GM10248 (cell line): ENCODE measurements around the gene EHBP1.

Experiments used
- CTCF ChIA-PET: fragments of 300-600 bp; sonication (Branson Sonifier 250); formaldehyde crosslinking; extraction: SDS; loops from one replicate; lab custom pipeline; 2021; ENCODE audit warnings: antibody characterized with exemption; lab: Yijun Ruan, JAX
- POLR2A ChIA-PET: fragments of 350-650 bp; sonication (Branson Sonifier 250); formaldehyde crosslinking; extraction: SDS; loops from one replicate; lab custom pipeline; 2020; ENCODE audit warnings: antibody characterized with exemption; lab: Yijun Ruan, JAX
- DNase-seq: peaks from one replicate; pipeline ENCODE4 v3.0.0; 2012; ENCODE audit errors: extremely low spot score
- CTCF ChIP-seq: IDR thresholded peaks from 2 replicates; pipeline ENCODE4 v1.5.1; 2012; ENCODE audit warnings: mild to moderate bottlenecking, low read depth; ENCODE audit errors: extremely low read depth, missing control alignments, control extremely low read depth

EHBP1 gene

GRCh38 chr2:62904344-62904743 is 198.8 kb downstream of the EHBP1 start:
- POLR2A ChIA-PET: no interaction called here
- DNase-seq: no peak
- TF ChIP-seq CTCF: no peak
- CTCF ChIA-PET: no interaction called here

GRCh38 chr2:62908145-62908544 is 202.6 kb downstream of the EHBP1 start:
- no peak for TF ChIP-seq CTCF
- ChIA-PET POLR2A (no interaction called here), CTCF (no interaction called here)
- no peak for DNase-seq

GRCh38 chr2:62913311-62913710 is 207.8 kb downstream of the EHBP1 start:
- POLR2A ChIA-PET: no interaction called here
- CTCF ChIA-PET: interaction anchor here (0.7 to 1.7 kb wide), 3 partner anchors 8 to 22 kb away, joined by 3 read pairs; no protein-coding TSS in a partner anchor

GRCh38 chr2:62919041-62919440 is 213.5 kb downstream of the EHBP1 start:
- no peak for TF ChIP-seq CTCF
- DNase-seq: no peak
- ChIA-PET POLR2A (no interaction called here), CTCF (no interaction called here)

More at GRCh38 chr2:62913311-62913710, 207.8 kb downstream of the EHBP1 start:
- no peak for TF ChIP-seq CTCF
- DNase-seq: no peak

GRCh38 chr2:62920070-62920469 is 214.6 kb downstream of the EHBP1 start:
- no peak for TF ChIP-seq CTCF
- CTCF ChIA-PET: no interaction called here
- POLR2A ChIA-PET: no interaction called here
- DNase-seq: no peak

GRCh38 chr2:62923242-62923641 is 217.7 kb downstream of the EHBP1 start:
- CTCF ChIA-PET: interaction anchor here (0.7 to 1.2 kb wide), 2 partner anchors 11 kb away, joined by 3 read pairs; no protein-coding TSS in a partner anchor
- POLR2A ChIA-PET: no interaction called here
- no peak for DNase-seq
- no peak for TF ChIP-seq CTCF
